ENCODE measurements around the gene NACC2.

DNA sequence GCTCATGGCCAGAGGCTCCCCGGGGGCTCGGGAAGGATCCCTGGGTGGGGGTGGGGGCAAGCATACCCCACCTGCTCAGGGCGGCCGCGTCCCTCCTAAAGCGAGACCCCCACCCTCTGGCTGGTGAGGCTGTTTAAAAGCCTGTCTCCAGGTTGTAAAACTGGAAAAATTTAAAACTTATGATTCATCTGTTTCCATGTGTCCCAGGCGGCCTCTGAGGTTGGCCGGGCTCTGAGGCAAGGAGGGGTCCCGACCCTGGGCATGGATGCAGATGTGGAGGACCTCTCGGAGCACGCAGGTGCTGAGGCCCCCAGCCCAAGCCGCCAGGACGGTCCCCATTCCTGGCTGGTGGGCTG lies 47.7 kb upstream of the NACC2 start:
- TF ChIP-seq, protein P1, sequence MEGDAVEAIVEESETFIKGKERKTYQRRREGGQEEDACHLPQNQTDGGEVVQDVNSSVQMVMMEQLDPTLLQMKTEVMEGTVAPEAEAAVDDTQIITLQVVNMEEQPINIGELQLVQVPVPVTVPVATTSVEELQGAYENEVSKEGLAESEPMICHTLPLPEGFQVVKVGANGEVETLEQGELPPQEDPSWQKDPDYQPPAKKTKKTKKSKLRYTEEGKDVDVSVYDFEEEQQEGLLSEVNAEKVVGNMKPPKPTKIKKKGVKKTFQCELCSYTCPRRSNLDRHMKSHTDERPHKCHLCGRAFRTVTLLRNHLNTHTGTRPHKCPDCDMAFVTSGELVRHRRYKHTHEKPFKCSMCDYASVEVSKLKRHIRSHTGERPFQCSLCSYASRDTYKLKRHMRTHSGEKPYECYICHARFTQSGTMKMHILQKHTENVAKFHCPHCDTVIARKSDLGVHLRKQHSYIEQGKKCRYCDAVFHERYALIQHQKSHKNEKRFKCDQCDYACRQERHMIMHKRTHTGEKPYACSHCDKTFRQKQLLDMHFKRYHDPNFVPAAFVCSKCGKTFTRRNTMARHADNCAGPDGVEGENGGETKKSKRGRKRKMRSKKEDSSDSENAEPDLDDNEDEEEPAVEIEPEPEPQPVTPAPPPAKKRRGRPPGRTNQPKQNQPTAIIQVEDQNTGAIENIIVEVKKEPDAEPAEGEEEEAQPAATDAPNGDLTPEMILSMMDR (IDR thresholded peaks at IDR 0.05; ENCODE audit: extremely low read depth in 1 of 2, insufficient read depth in 1 of 2, low read depth in 1 of 2, low read length in 2 of 2), result no peak
- TF ChIP-seq POLR2AphosphoS5 (IDR thresholded peaks at IDR 0.05; ENCODE audit: insufficient read depth, low read depth, low read length) (no peak), POLR2A (IDR thresholded peaks at IDR 0.05; ENCODE audit: low read depth, low read length) (no peak)
- TF ChIP-seq, protein P2, sequence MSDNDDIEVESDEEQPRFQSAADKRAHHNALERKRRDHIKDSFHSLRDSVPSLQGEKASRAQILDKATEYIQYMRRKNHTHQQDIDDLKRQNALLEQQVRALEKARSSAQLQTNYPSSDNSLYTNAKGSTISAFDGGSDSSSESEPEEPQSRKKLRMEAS (IDR thresholded peaks at IDR 0.05; ENCODE audit: insufficient read depth, insufficient read length), result no peak
